Neural progenitor cell (in vitro differentiated cells): ENCODE measurements around the gene MED26.

Experiments used
- CTCF ChIP-seq: fragments of 200-600 bp; sonication (generic); IDR thresholded peaks from 2 replicates; pipeline ENCODE4 v1.5.1; 2017; ENCODE audit warnings: antibody characterized with exemption, mild to moderate bottlenecking
- EZH2 ChIP-seq: fragments of 200-600 bp; sonication (generic); IDR thresholded peaks from 2 replicates; pipeline ENCODE4 v1.6.1; 2017; ENCODE audit warnings: antibody characterized with exemption, mild to moderate bottlenecking, moderate library complexity
- EZH2phosphoT487 ChIP-seq: fragments of 200-600 bp; sonication (generic); IDR thresholded peaks from 2 replicates; pipeline ENCODE4 v1.6.1; 2017; ENCODE audit warnings: antibody characterized with exemption

GRCh38 chr19:16661480-16662034 is 33.6 kb upstream of the MED26 start:
- TF ChIP-seq CTCF (no peak), EZH2 (peak; percentile 26), EZH2phosphoT487 (peak; percentile 15)
